Endothelial cell of umbilical vein (primary cell): ENCODE measurements around the gene EPAS1.

ENCODE experiments used
- MAX ChIP-seq: IDR thresholded peaks from 2 replicates; pipeline ENCODE4 v1.6.1; 2011; ENCODE audit not compliant: insufficient read depth, insufficient read length
- POLR2AphosphoS5 ChIP-seq: IDR thresholded peaks from 2 replicates; pipeline ENCODE4 v1.6.1; 2012; ENCODE audit warnings: low read depth, mild to moderate bottlenecking, control low read depth, low read length, moderate library complexity; ENCODE audit not compliant: insufficient read depth

- TF ChIP-seq MAX (no peak), POLR2AphosphoS5 (no peak)
Measured at GRCh38 chr2:46305187-46305586, 8.0 kb downstream of the EPAS1 start.
